Measurements from ENCODE around the gene DNASE1.
"Not testable (repeated sequence)": the region's sequence is repeated elsewhere in the genome, so short reads cannot be mapped to it uniquely, and the experiment has no call there.

The DNASE1 gene

GRCh38 chr16:3641801-3642396, 12.6 kb upstream of the DNASE1 start:
- peak; percentile 4 for DNase-seq (ENCODE audit: low spot score)

- peak; percentile 5 for DNase-seq (ENCODE audit: low spot score)
Observed at GRCh38 chr16:3642397-3643094, 11.9 kb upstream of the DNASE1 start.

DNA sequence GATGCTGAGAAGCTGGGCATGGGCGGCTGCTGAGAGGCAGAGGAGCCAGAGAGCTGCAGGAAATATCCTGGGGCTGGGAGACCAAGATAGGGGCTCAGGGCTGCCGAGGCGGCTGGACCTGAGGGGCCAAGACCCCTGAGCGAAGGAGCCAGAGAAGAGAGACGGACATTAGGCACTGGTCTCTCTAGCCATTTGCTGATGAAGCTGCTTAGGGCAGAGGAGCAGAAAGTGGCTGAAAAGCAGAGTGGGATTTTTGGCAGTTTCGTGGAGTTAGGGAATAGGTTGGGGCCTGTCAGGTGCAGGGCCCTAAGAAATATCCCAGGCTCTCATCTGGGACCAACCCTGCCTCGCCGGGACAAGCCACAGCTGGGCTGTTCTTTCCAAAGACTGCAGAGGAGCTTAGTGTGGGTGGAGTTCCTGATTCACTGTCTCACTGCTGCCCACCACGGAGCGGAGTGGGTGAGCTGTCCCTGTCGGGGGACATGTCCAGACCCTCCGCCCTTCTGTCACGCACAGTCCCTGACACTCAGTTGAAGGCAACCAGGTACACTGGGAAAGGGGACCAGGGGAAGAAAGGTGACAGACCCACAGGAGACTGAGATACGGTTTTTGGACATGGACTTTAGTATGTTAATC, 11.3 kb upstream of the DNASE1 start:
- no peak for DNase-seq (ENCODE audit: low spot score)

DNA sequence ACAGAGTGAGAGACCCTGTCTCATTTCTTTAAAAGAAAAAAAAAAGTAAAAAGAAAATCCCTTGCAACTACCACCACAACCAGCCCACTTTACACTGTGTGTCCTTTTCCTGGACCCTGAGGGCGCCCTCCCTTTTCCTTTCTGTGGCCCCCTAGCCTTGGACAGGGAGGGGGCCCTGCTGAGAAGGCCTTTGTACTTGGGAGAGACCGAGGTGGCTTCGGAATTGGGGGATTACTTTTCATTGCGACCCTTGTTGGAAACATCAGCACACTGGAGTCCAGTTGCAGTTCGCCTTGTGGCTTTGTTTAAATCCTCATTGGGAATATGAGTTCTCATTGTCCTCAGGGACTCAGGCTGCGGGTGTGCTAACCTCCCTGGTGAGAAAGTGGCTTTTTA, 9.4 kb upstream of the DNASE1 start:
- no peak for DNase-seq (ENCODE audit: low spot score)

DNA sequence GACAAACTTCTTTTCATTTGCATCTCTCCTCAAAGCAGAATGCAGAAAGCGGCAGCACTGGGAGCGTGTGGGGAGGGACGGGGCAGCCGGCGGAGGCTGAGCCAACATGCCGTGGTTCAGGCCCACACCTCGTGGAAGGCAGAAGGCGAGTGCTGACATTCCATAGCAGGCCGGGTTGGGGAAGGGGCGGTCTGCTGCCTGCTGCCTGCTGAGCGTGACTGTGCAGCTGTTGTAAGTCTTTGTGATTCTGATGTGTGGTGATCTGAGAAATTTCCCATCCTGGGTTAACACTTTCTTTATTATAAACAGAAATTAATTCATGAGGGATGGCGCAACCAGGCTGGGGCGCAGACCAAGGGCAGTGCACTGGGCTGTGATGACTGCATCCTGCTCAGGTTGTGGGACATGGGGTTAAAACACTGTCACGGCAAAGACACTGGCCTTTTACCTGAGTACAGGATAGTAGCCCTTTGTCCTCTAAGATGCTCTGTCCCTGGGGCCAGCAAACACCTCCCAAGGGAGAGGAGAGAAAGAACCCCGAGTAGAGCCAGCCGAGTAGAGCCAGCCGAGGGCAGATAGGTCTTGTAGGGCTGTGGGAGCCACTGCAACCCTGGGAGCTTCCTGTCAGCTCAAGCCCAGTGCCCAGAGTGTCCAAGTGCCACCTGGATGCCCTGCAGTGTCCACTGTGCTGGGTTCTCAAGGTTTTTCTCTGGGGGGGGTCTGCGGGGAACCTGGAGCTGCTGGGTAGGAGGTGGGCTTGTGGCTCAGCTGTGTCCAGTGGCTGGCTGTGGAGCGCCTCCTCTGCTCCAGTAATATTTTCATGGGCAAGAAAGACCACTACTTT, 8.8 kb upstream of the DNASE1 start:
- peak; percentile 4 for DNase-seq (ENCODE audit: low spot score)

- no peak for DNase-seq (ENCODE audit: low spot score)
Observed at GRCh38 chr16:3646348-3646920, 8.1 kb upstream of the DNASE1 start.

DNA sequence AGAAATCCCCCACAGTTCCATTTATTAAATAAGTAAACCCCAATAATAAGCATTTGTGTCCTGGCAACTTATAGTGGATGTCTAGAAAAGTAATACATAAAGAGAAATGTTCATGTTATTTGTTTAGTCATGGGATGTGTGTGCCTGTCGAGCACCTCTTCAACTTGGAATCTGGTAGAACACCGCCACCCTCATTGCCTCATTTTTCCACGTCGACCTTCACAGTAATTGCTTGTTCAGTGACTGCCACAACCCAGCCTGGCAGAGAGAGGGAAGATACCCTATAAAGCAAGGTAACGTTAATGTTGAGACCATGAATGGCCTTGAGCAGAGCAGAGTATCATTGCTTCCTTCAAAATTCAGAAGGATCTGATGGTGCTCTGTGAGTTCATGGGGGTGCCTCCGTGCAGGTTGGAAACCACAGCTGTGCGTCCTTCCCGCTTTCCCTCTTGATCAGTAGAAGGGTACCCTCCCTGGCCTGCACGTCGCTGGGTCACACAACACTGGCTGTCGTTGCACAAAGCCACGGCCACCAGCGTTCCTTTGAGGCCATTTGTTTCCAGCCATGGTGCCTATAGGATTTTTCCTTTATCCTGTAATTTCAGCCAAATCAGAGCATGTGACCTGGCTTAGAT, 3.7 kb upstream of the DNASE1 start:
- no peak for DNase-seq (ENCODE audit: low spot score)

DNA sequence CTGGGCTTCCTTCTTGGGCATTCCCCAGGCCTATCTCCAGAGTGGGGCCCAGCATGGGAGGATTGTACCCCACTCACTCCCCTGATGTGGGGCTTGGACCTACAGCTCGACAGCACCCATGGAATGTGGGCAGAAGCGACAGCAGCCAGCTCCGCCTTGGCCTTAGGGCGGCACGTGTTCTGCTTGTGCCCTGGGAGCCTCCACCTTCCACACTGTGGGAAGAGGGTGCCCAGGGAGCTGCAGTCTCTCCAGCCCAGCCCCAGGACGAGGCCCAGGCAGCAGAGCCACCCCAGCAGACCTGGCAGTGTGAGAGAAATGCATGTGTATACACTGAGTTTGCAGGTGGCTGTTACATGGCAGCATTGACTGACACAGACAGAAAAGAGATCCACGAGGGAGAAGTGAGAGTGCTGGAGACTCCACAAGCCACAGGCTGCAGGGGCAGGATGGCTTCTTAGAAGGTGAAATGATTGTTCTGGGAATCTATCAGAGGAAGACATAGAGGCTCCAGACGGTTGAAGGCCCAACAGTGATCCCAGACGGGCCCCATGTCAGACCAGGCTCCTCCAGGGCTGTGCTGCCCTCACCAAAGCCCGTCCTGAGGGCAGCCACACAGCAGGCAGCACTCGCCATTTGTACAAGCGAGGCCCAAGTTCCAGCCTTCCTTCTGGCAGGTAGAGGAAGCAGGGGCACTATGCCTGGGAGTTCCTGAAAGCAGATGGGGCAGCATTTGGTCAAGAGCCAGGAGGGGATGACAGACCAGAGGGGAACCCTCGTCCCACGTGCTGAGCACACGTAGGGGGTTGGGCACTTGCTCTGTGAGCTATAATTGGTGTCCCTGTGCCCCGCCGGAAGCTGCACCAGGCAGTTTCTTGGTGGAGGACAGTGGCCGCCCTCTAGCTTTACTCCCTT, 2.8 kb upstream of the DNASE1 start:
- no peak for DNase-seq (ENCODE audit: low spot score)

DNA sequence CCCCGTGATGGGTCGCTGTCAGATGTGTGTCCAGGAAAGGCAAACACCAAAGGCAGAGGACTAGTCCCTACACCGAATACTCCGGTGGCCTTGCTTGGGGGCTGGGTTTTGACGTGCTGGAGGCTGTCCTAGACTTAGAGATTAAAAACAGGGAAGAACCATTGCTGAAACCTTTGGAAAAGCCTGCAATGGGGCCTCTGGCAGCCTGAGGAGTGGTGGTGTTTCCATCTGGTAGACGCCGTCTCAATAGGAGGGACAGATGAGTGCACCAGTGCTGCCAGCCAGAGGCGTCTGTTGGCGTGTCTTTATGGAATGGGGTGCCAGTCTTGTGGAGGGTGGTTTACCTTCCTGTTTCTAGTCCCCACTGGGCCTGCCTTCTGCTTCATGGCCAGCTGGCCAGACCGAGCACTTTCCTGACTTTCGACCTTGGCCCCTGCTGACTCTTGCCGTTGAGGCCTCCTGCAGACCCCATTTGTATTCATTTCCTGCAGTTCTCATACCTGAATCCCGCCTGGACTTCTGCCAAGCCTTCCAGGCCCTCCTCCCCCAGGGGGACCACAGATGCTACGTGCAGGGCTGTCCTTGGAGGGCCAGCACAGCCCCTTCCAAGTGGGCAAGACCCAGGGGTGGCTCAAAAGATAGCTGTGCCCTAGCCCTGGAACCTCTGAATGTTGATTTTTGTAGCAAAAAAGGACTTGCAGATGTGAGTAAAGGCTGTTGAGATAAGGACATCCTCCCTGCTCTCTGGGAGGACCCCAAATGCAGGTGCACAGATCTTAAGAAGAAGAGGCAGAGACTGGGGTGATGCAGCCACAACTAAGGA, 1.9 kb upstream of the DNASE1 start:
- no peak for DNase-seq (ENCODE audit: low spot score)

DNA sequence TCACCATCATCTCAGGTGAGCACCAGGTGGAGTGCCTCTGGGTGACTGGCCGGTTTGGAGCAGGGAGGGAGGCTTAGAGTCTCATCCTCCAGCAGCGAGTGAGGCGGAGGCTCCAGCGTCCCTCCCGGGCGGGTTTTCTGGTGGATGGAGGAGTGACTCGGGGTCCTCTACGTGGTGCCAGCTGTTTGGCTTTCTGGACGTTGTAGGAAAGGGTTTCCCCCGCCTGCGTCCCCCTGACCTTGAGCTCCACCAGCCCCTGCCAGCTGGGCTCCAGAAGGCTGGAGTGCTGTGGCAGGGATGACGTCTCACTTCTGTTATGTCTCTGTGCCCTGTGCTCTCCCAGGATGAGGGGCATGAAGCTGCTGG, 522 bp downstream of the DNASE1 start:
- no peak for DNase-seq (ENCODE audit: low spot score)

DNA sequence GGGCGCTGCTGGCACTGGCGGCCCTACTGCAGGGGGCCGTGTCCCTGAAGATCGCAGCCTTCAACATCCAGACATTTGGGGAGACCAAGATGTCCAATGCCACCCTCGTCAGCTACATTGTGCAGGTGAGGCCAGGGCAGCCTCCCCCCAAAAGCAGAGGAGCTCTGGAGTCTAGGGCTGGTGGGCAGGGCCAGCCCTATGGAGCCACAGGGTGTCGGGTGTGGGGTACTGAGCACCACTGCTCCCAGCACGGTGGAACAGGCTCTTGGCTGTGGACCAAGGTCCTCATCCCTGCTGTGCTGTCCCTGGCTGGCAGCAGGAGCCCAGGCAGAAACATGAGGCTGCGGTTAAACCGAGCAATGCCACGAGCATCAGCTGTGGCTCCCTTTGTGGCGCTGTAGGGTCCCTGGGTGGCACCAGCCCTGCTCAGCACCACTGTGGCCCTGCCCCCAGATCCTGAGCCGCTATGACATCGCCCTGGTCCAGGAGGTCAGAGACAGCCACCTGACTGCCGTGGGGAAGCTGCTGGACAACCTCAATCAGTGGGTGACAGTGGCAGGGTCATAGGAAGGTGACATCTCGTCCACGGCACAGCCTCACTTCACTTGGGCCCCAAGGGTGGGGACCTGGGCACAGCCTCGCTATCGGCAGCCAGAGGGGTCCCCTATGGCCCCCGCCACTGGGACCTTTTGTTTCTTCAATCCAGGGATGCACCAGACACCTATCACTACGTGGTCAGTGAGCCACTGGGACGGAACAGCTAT, 1.1 kb downstream of the DNASE1 start:
- no peak for DNase-seq (ENCODE audit: low spot score)

GRCh38 chr16:3656160-3656490, 1.6 kb downstream of the DNASE1 start:
- not testable (repeated sequence) for DNase-seq (ENCODE audit: low spot score)

GRCh38 chr16:3656491-3657468, 2.3 kb downstream of the DNASE1 start:
- no peak for DNase-seq (ENCODE audit: low spot score)

GRCh38 chr16:3659251-3659650, 4.8 kb downstream of the DNASE1 start:
- DNase-seq (ENCODE audit: low spot score), result peak; percentile 60

GRCh38 chr16:3661311-3661710, 6.8 kb downstream of the DNASE1 start:
- no peak for DNase-seq (ENCODE audit: low spot score)

DNA sequence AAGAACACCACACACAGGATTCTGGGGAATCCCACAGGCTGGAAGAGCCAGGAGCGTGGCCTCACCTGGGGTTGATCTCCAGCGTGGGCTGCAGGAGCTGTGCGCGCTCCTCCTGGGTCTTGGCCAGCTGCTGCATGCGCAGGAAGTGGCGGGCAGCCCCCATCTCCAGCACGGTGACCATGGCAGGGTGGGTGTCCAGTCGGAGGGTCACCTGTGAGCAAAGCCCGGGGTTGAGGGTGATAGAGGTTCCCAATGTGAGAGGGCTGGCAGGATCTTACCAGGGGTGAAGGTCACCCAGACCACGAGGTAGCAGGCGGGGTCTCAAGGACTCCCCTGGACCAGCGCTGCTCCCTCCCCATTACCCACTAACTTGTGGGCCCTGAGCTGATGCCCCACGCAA, 7.4 kb downstream of the DNASE1 start:
- DNase-seq (ENCODE audit: low spot score), result no peak

DNA sequence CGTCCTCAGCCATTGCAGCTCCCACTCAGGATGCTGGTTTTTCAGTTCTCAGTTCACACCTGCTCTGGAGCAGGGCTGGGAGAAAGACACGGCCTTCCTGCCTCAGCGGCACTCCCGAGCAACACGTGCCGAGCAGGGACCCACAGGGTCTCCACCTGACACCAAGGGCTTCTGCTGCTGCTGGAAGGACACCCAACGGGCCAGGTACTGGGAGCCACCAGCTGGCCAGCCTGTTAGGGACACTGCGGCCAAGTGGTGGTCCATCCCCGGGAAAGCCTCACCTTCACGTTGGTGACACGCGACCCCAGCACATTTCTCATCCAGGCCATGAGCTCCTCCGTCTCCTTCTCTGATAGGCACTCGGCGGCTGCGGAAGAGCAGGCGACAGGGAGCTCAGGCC, 8.1 kb downstream of the DNASE1 start:
- DNase-seq (ENCODE audit: low spot score), result no peak

Measured in GM03348 (cell line).